ENCODE data around the gene RAB43. TPM values are rescaled to one million over a fixed set of nuclear protein-coding genes. Genes with fewer than 3 reads are reported as not detected.
"Not testable (repeated sequence)": the region's sequence is repeated elsewhere in the genome, so short reads cannot be mapped to it uniquely, and the experiment has no call there.

The RAB43 gene
- polyA plus RNA-seq, 2 of the 4 experiments (the other 2 are of a cell fraction) = 1.6 to 2.9 TPM

DNA sequence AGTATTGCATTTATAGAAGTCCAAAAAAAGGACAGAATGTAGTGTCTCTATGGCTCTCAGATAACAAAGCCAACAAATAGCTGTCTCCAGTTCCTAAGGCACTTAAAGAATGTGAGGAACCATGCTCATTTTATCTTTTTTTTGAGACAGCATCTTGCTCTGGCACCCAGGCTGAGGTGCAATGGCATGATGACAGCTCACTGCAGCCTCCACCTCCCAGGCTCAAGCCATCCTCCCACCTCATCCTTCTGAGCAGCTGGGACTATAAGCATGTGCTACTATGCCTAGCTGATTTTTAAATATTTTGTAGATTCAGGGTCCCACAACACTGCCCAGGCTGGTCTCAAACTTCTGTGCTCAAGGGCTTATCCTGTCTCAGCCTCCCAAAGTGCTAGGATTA lies 23.2 kb upstream of the RAB43 start (continued):
- TF ChIP-seq CBX2 (IDR thresholded peaks at IDR 0.05; ENCODE audit: borderline replicate concordance, low read depth) (no peak), HMGXB4 (CRISPR knock-in tag; IDR thresholded peaks at IDR 0.05; ENCODE audit: borderline replicate concordance) (no peak)

- H3K9me3 ChIP-seq; H3K27ac ChIP-seq; H3K4me1 ChIP-seq; H3K4me3 ChIP-seq; POLR2A ChIA-PET; H3K4me2 ChIP-seq; ATAC-seq; DNase-seq (ENCODE audit: low read depth in 1 of 2, low spot score in 1 of 2); FAIRE-seq: not testable (repeated sequence)
- WGBS (ENCODE audit: missing lambda C conversion rate) = 95% methylated on average over 5 of the region's 5 CpGs
- CTCF ChIA-PET = interaction anchor here (1.6 kb wide), 1 partner anchor 105 kb away, joined by 4 read pairs; no protein-coding TSS in a partner anchor
- TF ChIP-seq ZC3H11A (IDR thresholded peaks at IDR 0.05) = peak; percentile 30
Measured at GRCh38 chr3:129141011-129141410, 19.4 kb upstream of the RAB43 start.

- 7% methylated on average over 1 of the region's 1 CpG for WGBS (ENCODE audit: missing lambda C conversion rate)
- POLR2A ChIA-PET = no interaction called here
- no peak overlapping the region for H3K27ac ChIP-seq
- TF ChIP-seq TFCP2L1 (CRISPR knock-in tag; IDR thresholded peaks at IDR 0.05) (no peak), HEYL (CRISPR knock-in tag; IDR thresholded peaks at IDR 0.05) (no peak), RCOR1 (IDR thresholded peaks at IDR 0.05; ENCODE audit: low read depth, low read length) (no peak), PHF8 (IDR thresholded peaks at IDR 0.05; ENCODE audit: borderline replicate concordance, low read depth) (no peak), NR3C1 (IDR thresholded peaks at IDR 0.05) (no peak), CHD4 (IDR thresholded peaks at IDR 0.05; ENCODE audit: borderline replicate concordance) (no peak)
- H3K4me2 ChIP-seq = no peak overlapping the region
- H3K4me1 ChIP-seq = no peaks in the 10 kb centered on the region
- no peak overlapping the region for H3K4me3 ChIP-seq
- no peaks in the 10 kb centered on the region for H3K9me3 ChIP-seq
- ATAC-seq (no peak), FAIRE-seq (no peak), DNase-seq (ENCODE audit: low read depth in 1 of 2, low spot score in 1 of 2) (no peak)
- CTCF ChIA-PET = interaction anchor here (1.6 kb wide), 1 partner anchor 106 kb away, joined by 4 read pairs; no protein-coding TSS in a partner anchor
Measured at GRCh38 chr3:129139911-129140310, 18.3 kb upstream of the RAB43 start.

DNA sequence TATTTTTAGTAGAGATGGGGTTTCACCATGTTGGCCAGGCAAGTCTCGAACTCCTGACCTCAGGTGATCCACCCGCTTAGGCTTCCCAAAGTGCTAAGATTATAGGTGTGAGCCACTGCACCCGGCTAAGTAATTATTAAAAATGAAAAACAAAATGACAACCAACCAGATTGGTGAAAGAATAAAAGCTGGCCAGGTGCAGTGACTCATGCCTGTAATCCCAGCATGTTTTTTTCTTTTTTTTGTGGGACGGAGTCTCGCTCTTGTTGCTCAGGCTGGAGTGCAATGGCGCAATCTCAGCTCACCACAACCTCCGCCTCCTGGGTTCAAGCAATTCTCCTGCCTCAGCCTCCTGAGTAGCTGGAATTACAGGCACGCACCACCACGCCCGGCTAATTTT lies 14.7 kb upstream of the RAB43 start:
- not testable (repeated sequence) for FAIRE-seq

GRCh38 chr3:129132097-129132866 lies 10.7 kb upstream of the RAB43 start:
- DNase-seq (ENCODE audit: low read depth in 1 of 2, low spot score in 1 of 2) = no peak
- TF ChIP-seq ZSCAN20 (CRISPR knock-in tag; IDR thresholded peaks at IDR 0.05) (no peak), EHF (CRISPR knock-in tag; IDR thresholded peaks at IDR 0.05) (no peak), JUNB (IDR thresholded peaks at IDR 0.05) (no peak), CBX8 (IDR thresholded peaks at IDR 0.05) (no peak), PHF8 (IDR thresholded peaks at IDR 0.05; ENCODE audit: borderline replicate concordance, low read depth) (no peak)
- TF ChIP-seq, protein P1, sequence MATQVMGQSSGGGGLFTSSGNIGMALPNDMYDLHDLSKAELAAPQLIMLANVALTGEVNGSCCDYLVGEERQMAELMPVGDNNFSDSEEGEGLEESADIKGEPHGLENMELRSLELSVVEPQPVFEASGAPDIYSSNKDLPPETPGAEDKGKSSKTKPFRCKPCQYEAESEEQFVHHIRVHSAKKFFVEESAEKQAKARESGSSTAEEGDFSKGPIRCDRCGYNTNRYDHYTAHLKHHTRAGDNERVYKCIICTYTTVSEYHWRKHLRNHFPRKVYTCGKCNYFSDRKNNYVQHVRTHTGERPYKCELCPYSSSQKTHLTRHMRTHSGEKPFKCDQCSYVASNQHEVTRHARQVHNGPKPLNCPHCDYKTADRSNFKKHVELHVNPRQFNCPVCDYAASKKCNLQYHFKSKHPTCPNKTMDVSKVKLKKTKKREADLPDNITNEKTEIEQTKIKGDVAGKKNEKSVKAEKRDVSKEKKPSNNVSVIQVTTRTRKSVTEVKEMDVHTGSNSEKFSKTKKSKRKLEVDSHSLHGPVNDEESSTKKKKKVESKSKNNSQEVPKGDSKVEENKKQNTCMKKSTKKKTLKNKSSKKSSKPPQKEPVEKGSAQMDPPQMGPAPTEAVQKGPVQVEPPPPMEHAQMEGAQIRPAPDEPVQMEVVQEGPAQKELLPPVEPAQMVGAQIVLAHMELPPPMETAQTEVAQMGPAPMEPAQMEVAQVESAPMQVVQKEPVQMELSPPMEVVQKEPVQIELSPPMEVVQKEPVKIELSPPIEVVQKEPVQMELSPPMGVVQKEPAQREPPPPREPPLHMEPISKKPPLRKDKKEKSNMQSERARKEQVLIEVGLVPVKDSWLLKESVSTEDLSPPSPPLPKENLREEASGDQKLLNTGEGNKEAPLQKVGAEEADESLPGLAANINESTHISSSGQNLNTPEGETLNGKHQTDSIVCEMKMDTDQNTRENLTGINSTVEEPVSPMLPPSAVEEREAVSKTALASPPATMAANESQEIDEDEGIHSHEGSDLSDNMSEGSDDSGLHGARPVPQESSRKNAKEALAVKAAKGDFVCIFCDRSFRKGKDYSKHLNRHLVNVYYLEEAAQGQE (IDR thresholded peaks at IDR 0.05) = no peak
- Histone ChIP-seq H3K4me2 (no peak overlapping the region), H3K9me3 (no peaks in the 10 kb centered on the region), H3K27ac (no peak overlapping the region), H3K4me1 (no peaks in the 10 kb centered on the region), H3K4me3 (no peak overlapping the region)
- ATAC-seq = no peak
- 81% methylated on average over 4 of the region's 5 CpGs for WGBS (ENCODE audit: missing lambda C conversion rate)
- CTCF ChIA-PET = interaction anchor here (1.0 kb wide), 1 partner anchor 162 kb away, joined by 3 read pairs; no protein-coding TSS in a partner anchor
- FAIRE-seq = no peak
- POLR2A ChIA-PET = no interaction called here

More for the DNA sequence above, 14.7 kb upstream of the RAB43 start:
- H3K9me3 ChIP-seq; H3K4me3 ChIP-seq; H3K4me2 ChIP-seq; POLR2A ChIA-PET; H3K27ac ChIP-seq; DNase-seq (ENCODE audit: low read depth in 1 of 2, low spot score in 1 of 2); H3K4me1 ChIP-seq; ATAC-seq: not testable (repeated sequence)
- 92% methylated on average over 10 of the region's 10 CpGs for WGBS (ENCODE audit: missing lambda C conversion rate)
- CTCF ChIA-PET = interaction anchor here (0.7 to 1.5 kb wide), 4 partner anchors 9 to 109 kb away, joined by 3 to 5 read pairs (median 4); no protein-coding TSS in a partner anchor
